A204.1 (cell line): ENCODE results near the gene NTN3.
"Not testable (repeated sequence)": the region's sequence is repeated elsewhere in the genome, so short reads cannot be mapped to it uniquely, and the experiment has no call there.

ENCODE experiments used
- FAIRE-seq: peaks from 2 replicates; lab custom pipeline; 2012; peaks lifted over from hg19 to GRCh38; lab: Jason Lieb, UNC

NTN3 gene

DNA sequence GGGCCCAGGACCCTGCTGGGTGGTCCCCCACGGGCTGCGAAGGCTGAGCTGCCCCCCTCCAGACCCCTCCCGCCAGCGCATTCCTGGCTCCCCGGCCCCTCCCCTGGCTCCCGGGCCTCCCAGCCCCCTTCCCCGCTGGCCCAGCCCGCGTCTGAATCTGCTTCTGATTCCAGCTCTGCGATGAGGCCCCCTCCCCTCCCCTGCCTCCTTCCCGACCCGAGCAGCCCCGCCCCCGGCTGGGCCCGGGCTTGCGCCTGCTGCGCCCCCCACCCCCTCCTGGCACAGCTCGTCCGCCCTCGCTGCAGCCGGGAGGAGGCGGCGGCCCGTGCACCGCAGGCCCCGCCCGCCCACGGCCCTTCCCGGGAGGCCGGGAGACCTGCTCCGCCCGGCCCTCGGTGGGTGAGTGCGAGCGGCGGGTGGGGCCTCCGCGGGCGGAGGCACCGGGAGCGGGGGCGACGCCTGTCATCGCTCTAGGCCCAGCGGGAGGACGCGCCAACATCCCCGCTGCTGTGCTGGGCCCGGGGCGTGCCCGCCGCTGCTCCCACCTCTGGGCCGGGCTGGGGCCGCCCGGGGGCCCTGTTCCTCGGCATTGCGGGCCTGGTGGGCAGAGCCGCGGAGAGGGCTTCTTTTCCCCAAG, at the start of gene NTN3:
Gene NTN3, plus strand, starts transcription at position 282 of the 637 bp plus-strand sequence. CDS start 405 bp downstream, outside the sequence.
- no peak for FAIRE-seq

GRCh38 chr16:2422123-2422867, 48.8 kb upstream of the NTN3 start:
- FAIRE-seq, result no peak

- FAIRE-seq, result no peak
Measured at GRCh38 chr16:2424061-2425007, 46.8 kb upstream of the NTN3 start.

GRCh38 chr16:2425008-2425518, 46.0 kb upstream of the NTN3 start:
- no peak for FAIRE-seq

- no peak for FAIRE-seq
Measured at GRCh38 chr16:2425825-2426430, 45.2 kb upstream of the NTN3 start.

DNA sequence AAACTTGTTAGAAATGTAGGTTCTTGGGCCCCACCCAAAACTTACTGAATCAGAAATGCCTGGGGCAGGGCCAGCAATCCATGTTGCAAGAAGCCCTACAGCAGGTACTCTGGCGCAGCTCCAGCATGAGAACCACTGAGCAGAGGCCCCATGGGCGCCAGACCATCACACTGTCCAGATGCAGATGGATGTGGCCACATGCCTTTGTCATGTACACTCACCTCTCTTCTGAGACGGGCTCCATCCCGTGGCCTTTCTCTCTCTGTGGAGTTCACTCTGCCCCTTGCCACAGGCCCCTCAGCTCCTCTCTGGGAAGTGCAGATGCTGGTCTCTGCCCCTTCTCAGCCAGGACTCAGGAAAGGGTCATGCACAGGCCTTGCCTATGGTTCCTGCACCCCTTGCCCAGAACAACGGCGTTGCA, 44.1 kb upstream of the NTN3 start:
- no peak for FAIRE-seq

DNA sequence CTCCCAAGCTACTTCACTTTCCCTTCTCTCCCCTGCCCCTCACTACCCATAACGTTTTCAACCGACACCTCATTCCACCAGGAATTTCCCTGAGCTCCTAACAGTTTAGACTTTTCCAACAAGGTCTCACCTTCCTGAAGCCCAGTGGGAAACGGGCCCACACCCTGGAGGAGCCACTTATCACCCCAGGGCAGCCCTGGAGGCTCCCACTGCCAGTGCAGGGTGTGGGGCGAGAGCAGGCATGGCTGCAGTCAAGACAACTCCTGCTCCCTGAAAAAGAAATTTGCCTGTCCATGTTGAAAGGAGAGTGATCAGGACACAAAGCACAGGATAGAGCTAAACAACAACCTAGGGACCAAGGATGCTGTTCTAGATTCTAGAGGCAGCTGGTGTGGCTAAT, 43.6 kb upstream of the NTN3 start:
- FAIRE-seq, result no peak

GRCh38 chr16:2428051-2428783, 42.9 kb upstream of the NTN3 start:
- FAIRE-seq, result no peak

DNA sequence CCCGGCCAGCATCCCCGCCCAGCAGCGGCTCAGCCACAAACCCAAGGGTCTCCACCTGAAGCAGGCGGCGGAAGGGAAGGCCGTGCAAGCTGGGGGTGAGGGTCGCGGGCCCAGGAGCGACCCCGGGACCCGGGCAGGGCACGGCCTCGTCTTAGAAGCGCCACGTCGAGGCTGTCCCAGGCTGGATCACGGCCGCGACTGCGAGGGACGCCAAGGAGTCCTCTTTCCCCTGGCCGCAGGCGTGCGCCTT, 42.4 kb upstream of the NTN3 start:
- FAIRE-seq, result no peak

- FAIRE-seq, result no peak
Measured at GRCh38 chr16:2429034-2429770, 41.9 kb upstream of the NTN3 start, which contains the start of gene CCNF. TSS of gene CCNF (plus strand) at chr16:2429447. CDS start at chr16:2429482, 35 bp downstream.

- no peak for FAIRE-seq
Measured at GRCh38 chr16:2429771-2430663, 41.1 kb upstream of the NTN3 start.

- FAIRE-seq, result no peak
Measured at GRCh38 chr16:2432286-2432685, 38.8 kb upstream of the NTN3 start.

- FAIRE-seq, result no peak
Measured at GRCh38 chr16:2432801-2433505, 38.1 kb upstream of the NTN3 start.

GRCh38 chr16:2435236-2435635, 35.9 kb upstream of the NTN3 start:
- not testable (repeated sequence) for FAIRE-seq

DNA sequence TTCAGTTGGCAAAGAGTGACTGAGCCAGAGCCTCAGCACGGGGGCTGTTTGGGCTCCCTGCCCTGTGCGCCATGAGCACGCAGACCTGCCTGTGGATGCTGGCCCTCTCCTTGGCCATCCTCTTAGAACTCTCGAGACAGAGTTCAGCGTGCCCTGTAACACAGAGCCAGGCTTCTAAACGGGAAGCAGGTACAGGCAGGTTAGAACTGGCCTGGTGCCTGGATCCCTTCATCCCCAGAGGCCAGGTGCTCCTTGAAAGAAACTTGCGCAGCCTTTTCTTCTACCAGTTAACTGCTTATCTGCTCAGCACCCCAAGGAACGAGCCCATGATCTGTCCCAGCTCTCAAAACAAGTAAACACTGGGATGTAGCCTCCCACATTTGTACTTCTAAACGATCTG, 35.0 kb upstream of the NTN3 start:
- FAIRE-seq, result no peak

- no peak for FAIRE-seq
Measured at GRCh38 chr16:2437032-2437790, 33.9 kb upstream of the NTN3 start.

- FAIRE-seq, result no peak
Measured at GRCh38 chr16:2438121-2438520, 33.0 kb upstream of the NTN3 start.

DNA sequence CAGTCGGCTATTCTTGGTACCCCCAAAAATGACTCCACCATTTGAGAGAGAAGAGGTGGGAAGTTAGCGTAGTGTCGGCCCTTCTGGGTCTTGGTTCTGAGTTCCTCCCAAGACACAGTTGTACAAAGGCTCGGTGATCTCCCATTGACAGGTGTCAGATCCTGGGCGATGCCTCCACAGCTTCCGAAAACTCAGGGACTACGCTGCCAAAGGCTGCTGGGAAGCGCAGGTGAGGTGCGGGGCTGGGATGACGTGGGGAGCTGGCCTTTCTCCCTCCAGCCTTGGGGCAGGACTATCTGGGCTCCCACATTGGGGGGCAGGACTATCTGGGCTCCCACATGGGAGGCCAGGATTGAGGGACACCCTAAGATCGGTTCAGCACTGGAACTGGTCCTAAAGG, 31.5 kb upstream of the NTN3 start:
- FAIRE-seq, result no peak
